ENCODE measurements around the gene JAG1. TPM values are rescaled to one million over a fixed set of nuclear protein-coding genes. Genes with fewer than 3 reads are reported as not detected.

Gene JAG1
- total RNA-seq, 4 donors from 2014 or later = 30.7 to 41.9 (median 36.3) TPM

- intact Hi-C loops (cut with DNase I) = loop anchor here (10.0 kb wide), 1 partner anchor 94 kb away; no protein-coding TSS in a partner anchor
- H3K4me1 ChIP-seq = peaks cover 22 to 43% (median 27%) of the 10 kb centered on the region in 4 donors
- TF ChIP-seq EP300 (IDR thresholded peaks at IDR 0.05) (no peak), CTCF (IDR thresholded peaks at IDR 0.05) (no peak), POLR2AphosphoS5 (IDR thresholded peaks at IDR 0.05) (no peak), POLR2A (IDR thresholded peaks at IDR 0.05; ENCODE audit: low read depth) (no peak)
- H3K9me3 ChIP-seq = no peaks in the 10 kb centered on the region
- H3K27ac ChIP-seq (replicated peaks in 1 of 4) = no peak overlapping the region
- no peak overlapping the region for H3K4me3 ChIP-seq
- WGBS = 96% methylated on average over 8 of the region's 8 CpGs
- DNase-seq (ENCODE audit: extremely low spot score) = no peak
- peaks cover 14 to 93% (median 68%) of the 10 kb centered on the region in 4 donors for H3K36me3 ChIP-seq
- no peaks in the 10 kb centered on the region for H3K27me3 ChIP-seq
Measured at GRCh38 chr20:10648651-10649050, 25.1 kb downstream of the JAG1 start.

GRCh38 chr20:10647909-10648308 is 25.9 kb downstream of the JAG1 start:
- H3K27ac ChIP-seq (replicated peaks in 1 of 4) = peak overlapping the region in 1 of 4 donors; percentile 19
- peaks cover 14 to 38% (median 20%) of the 10 kb centered on the region in 4 donors for H3K4me1 ChIP-seq
- no peak for TF ChIP-seq CTCF (IDR thresholded peaks at IDR 0.05)
- no peak for TF ChIP-seq POLR2AphosphoS5 (IDR thresholded peaks at IDR 0.05)
- no peak for TF ChIP-seq EP300 (IDR thresholded peaks at IDR 0.05)
- no peak for TF ChIP-seq POLR2A (IDR thresholded peaks at IDR 0.05; ENCODE audit: low read depth)
- H3K4me3 ChIP-seq = no peak overlapping the region
- intact Hi-C loops (cut with DNase I) = loop anchor here (10.0 kb wide), 1 partner anchor 93 kb away; no protein-coding TSS in a partner anchor
- no peak for DNase-seq (ENCODE audit: extremely low spot score)
- H3K36me3 ChIP-seq = peaks cover 14 to 100% (median 71%) of the 10 kb centered on the region in 4 donors
- H3K27me3 ChIP-seq = no peaks in the 10 kb centered on the region
- H3K9me3 ChIP-seq = no peaks in the 10 kb centered on the region
- 95% methylated on average over 11 of the region's 11 CpGs for WGBS

DNA sequence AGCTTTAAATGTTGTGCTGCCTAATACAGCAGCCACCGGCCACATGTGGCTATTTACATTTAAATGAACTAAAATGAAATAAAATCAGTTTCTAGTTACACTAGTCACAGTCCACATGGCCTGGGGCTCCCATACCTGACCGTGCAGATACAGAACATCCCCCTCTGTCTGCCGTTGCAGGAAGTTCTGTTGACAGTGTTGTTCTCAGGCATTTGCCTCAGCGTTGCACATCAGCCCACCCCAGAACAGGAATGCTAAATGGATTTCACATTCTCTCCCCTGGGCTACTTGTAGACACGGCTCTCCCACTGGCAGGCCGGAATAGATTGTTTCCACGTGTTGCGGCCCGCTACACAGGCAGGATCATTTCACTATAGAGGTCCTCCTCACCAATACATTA is 26.3 kb downstream of the JAG1 start:
- 79% methylated on average over 9 of the region's 9 CpGs for WGBS
- no peak overlapping the region for H3K4me3 ChIP-seq
- intact Hi-C loops (cut with DNase I) = loop anchor here (10.0 kb wide), 1 partner anchor 93 kb away; no protein-coding TSS in a partner anchor
- peak overlapping the region in 1 of 4 donors; percentile 19 for H3K27ac ChIP-seq (replicated peaks in 1 of 4)
- H3K9me3 ChIP-seq = no peaks in the 10 kb centered on the region
- no peak for TF ChIP-seq EP300 (IDR thresholded peaks at IDR 0.05)
- no peak for TF ChIP-seq POLR2AphosphoS5 (IDR thresholded peaks at IDR 0.05)
- peak in 1 of 3 experiments; percentile 21 for TF ChIP-seq CTCF (IDR thresholded peaks at IDR 0.05)
- no peak for TF ChIP-seq POLR2A (IDR thresholded peaks at IDR 0.05; ENCODE audit: low read depth)
- no peak for DNase-seq (ENCODE audit: extremely low spot score)
- peaks cover 10 to 34% (median 15%) of the 10 kb centered on the region in 4 donors for H3K4me1 ChIP-seq
- H3K36me3 ChIP-seq = peaks cover 14 to 100% (median 70%) of the 10 kb centered on the region in 4 donors
- no peaks in the 10 kb centered on the region for H3K27me3 ChIP-seq

- H3K4me1 ChIP-seq = peaks cover 5 to 29% (median 11%) of the 10 kb centered on the region in 4 donors
- H3K27ac ChIP-seq (replicated peaks in 1 of 4) = peak overlapping the region in 1 of 4 donors; percentile 9
- WGBS = 89% methylated on average over 9 of the region's 9 CpGs
Measured at GRCh38 chr20:10646886-10647420, 26.8 kb downstream of the JAG1 start.

More at GRCh38 chr20:10646886-10647420, 26.8 kb downstream of the JAG1 start:
- no peak for TF ChIP-seq CTCF (IDR thresholded peaks at IDR 0.05)
- no peak for TF ChIP-seq POLR2A (IDR thresholded peaks at IDR 0.05; ENCODE audit: low read depth)
- TF ChIP-seq EP300 (IDR thresholded peaks at IDR 0.05) = no peak
- no peak for TF ChIP-seq POLR2AphosphoS5 (IDR thresholded peaks at IDR 0.05)
- no peaks in the 10 kb centered on the region for H3K27me3 ChIP-seq
- DNase-seq (ENCODE audit: extremely low spot score) = no peak
- intact Hi-C loops (cut with DNase I) = loop anchor here (10.0 kb wide), 1 partner anchor 92 kb away; no protein-coding TSS in a partner anchor
- H3K9me3 ChIP-seq = no peaks in the 10 kb centered on the region
- H3K4me3 ChIP-seq = no peak overlapping the region
- peaks cover 18 to 100% (median 73%) of the 10 kb centered on the region in 4 donors for H3K36me3 ChIP-seq

Data from esophagus muscularis mucosa (tissue), 4 donors.